ENCODE results near the gene WDFY2.

GRCh38 chr13:51689663-51689996 lies 105.4 kb downstream of the WDFY2 start:
- TF ChIP-seq CTCF (IDR thresholded peaks at IDR 0.05): no peak
- TF ChIP-seq POLR2A (IDR thresholded peaks at IDR 0.05): no peak

Data from tibial nerve (tissue), 3 donors.